Measurements from ENCODE around the gene ABCC10. TPM values are rescaled to one million over a fixed set of nuclear protein-coding genes. Genes with fewer than 3 reads are reported as not detected.

Gene ABCC10
- polyA plus RNA-seq, 1 experiment = 27.8 TPM

DNA sequence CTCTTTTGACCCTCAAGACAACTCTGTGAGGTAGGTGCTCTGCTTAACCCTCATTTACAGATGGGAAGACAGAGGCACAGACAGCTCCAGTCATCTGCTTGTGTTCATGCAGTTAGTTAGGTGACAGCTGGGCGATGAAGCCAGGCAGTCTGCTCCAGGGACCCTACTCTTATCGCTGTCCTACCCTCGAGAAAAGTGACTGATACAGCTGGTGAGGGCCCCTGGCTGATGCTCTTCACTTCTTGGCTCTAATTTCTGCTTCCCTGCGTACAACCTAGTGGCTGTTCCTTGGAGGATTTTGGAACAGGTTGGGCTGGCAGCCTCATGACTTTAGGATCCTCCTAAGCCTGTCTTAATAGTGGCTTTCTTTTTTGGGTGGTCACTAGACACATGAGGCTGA lies 40.9 kb downstream of the ABCC10 start:
- Histone ChIP-seq H3K4me3 (ENCODE audit: low read depth, low read length) (no peak overlapping the region), H3K36me3 (ENCODE audit: control insufficient read depth, insufficient read depth, low read length) (no peaks in the 10 kb centered on the region), H3K27me3 (ENCODE audit: control insufficient read depth, insufficient read depth, low read length) (no peaks in the 10 kb centered on the region)
- ChIA-PET POLR2A (no interaction called here), CTCF (interaction anchor here (0.5 to 1.6 kb wide), 2 partner anchors 28 to 637 kb away, joined by 3 to 7 read pairs; no protein-coding TSS in a partner anchor)
- no peak for DNase-seq (ENCODE audit: low read depth)
- TF ChIP-seq, protein P1, sequence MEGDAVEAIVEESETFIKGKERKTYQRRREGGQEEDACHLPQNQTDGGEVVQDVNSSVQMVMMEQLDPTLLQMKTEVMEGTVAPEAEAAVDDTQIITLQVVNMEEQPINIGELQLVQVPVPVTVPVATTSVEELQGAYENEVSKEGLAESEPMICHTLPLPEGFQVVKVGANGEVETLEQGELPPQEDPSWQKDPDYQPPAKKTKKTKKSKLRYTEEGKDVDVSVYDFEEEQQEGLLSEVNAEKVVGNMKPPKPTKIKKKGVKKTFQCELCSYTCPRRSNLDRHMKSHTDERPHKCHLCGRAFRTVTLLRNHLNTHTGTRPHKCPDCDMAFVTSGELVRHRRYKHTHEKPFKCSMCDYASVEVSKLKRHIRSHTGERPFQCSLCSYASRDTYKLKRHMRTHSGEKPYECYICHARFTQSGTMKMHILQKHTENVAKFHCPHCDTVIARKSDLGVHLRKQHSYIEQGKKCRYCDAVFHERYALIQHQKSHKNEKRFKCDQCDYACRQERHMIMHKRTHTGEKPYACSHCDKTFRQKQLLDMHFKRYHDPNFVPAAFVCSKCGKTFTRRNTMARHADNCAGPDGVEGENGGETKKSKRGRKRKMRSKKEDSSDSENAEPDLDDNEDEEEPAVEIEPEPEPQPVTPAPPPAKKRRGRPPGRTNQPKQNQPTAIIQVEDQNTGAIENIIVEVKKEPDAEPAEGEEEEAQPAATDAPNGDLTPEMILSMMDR (IDR thresholded peaks at IDR 0.05; ENCODE audit: insufficient read depth, low read depth, low read length) = no peak

DNA sequence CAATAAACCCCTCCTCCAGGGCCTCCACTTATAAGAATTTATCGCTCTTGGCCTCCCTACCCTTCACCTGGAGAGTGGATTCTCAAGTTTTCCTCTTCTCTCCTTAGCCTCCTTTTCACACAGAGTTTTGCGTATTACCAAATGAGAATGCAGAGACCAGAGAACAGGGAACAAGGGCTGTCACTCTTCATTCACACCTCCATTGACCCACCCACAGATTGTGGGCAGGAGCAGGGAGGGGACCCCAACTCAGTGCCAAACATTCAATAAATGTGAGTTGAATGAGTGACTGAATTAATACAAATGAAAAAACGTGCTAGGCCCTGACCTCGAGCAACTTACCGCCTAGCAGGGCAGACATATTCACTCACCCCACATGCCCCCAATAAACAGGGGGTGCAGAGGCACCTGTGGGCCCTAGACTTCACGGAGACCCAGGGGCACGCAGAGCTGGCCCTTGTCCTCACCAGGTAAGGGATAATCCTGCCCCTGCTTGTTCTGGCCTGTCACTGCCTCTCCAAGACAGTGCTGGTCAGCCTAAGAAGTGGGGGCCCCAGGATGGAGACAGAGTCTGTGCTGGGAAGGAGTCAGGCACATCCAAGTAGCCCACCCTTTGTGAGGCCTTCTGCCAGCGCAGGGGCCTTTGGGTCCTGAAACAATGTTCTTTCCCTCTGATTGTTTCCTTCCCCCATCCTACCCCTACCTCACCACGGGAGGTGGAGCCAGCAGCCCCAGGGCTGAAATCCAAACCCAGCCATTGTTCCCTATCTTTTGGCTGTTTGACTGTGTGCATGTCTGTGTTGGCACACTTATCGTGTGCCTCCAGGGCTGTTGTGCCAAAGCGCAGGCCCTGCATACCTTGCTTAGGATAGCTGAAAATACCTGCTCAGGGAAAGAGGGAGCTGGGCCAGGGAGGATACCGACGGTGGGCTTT lies 41.7 kb downstream of the ABCC10 start:
- no peak for DNase-seq (ENCODE audit: low read depth)
- Histone ChIP-seq H3K4me3 (ENCODE audit: low read depth, low read length) (no peak overlapping the region), H3K36me3 (ENCODE audit: control insufficient read depth, insufficient read depth, low read length) (no peaks in the 10 kb centered on the region), H3K27me3 (ENCODE audit: control insufficient read depth, insufficient read depth, low read length) (no peaks in the 10 kb centered on the region)
- TF ChIP-seq, protein P1 (IDR thresholded peaks at IDR 0.05; ENCODE audit: insufficient read depth, low read depth, low read length) = no peak
- ChIA-PET CTCF (interaction anchor here (0.7 to 1.0 kb wide), 2 partner anchors 14 to 28 kb away, joined by 3 read pairs; partner anchors contain the start of gene DLK2), POLR2A (no interaction called here)

DNA sequence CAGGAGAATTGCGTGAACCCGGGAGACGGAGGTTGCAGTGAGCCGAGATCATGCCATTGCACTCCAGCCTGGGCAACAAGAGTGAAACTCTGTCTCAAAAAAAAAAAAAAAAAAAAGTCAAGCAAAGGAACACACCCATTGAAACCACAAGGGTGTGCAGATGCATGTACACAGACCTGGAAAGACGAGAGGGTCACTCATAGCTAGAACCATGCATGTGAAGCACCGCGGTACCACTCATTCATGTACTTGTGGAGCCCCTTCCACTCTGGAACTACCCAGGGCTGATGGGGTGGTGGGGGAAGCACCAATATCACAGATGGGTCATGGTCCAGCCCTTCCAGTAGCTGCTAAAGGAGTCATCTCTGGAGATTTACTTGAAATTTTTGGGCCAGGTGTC lies 42.6 kb downstream of the ABCC10 start:
- POLR2A ChIA-PET = no interaction called here
- CTCF ChIA-PET = interaction anchor here (1.0 to 1.1 kb wide), 2 partner anchors 27 to 38 kb away, joined by 3 to 5 read pairs; no protein-coding TSS in a partner anchor
- TF ChIP-seq, protein P1 (IDR thresholded peaks at IDR 0.05; ENCODE audit: insufficient read depth, low read depth, low read length) = no peak

DNA sequence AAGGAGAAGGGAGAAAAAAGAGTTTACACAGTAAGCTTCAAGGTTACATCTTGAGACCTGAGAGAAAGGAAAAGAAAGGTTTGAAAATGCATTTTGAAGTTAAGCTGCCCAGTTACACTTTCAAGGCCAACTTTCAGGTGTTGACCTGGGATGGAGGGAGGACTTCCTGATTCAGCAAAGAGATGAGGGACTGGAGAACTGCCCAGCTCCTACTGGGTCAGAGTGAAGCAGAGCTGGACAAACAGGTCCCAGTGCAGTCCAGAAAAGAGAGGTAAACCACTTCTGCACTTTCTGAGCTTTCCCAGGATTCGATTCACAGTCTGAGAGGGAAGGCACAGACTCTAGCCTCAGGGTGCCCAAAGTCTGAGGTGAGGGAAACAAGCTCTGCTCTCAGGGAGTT lies 44.1 kb downstream of the ABCC10 start:
- no peak for DNase-seq (ENCODE audit: low read depth)
- ChIA-PET CTCF (interaction anchor here (1.0 kb wide), 1 partner anchor 11 kb away, joined by 4 read pairs; no protein-coding TSS in a partner anchor), POLR2A (no interaction called here)
- Histone ChIP-seq H3K36me3 (ENCODE audit: control insufficient read depth, insufficient read depth, low read length) (no peaks in the 10 kb centered on the region), H3K4me3 (ENCODE audit: low read depth, low read length) (no peak overlapping the region), H3K27me3 (ENCODE audit: control insufficient read depth, insufficient read depth, low read length) (no peaks in the 10 kb centered on the region)
- TF ChIP-seq, protein P1 (IDR thresholded peaks at IDR 0.05; ENCODE audit: insufficient read depth, low read depth, low read length) = no peak

More for the DNA sequence above, 42.6 kb downstream of the ABCC10 start:
- no peak for DNase-seq (ENCODE audit: low read depth)
- no peak overlapping the region for H3K4me3 ChIP-seq (ENCODE audit: low read depth, low read length)
- no peaks in the 10 kb centered on the region for H3K36me3 ChIP-seq (ENCODE audit: control insufficient read depth, insufficient read depth, low read length)
- no peaks in the 10 kb centered on the region for H3K27me3 ChIP-seq (ENCODE audit: control insufficient read depth, insufficient read depth, low read length)

DNA sequence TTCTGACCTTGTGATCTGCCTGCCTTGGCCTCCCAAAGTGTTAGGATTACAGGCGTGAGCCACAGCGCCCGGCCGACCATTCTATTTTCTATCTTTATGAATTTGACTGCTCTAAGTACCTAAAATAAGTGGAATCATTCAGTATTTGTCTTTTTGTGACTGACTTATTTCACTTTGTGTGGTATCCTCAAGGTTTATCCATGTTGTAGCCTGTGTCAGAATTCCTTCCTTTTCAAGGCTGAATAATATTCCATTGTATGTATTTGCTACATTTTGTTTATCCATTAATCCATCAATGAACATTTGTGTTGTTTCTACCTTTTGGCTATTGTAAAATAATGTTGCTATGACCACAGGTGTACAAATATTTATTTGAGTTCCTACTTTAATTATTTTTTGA lies 45.2 kb downstream of the ABCC10 start:
- ChIA-PET POLR2A (no interaction called here), CTCF (interaction anchor here (1.0 to 1.9 kb wide), 4 partner anchors 12 to 34 kb away, joined by 3 to 5 read pairs (median 4); no protein-coding TSS in a partner anchor)
- TF ChIP-seq, protein P1 (IDR thresholded peaks at IDR 0.05; ENCODE audit: insufficient read depth, low read depth, low read length) = no peak
- Histone ChIP-seq H3K27me3 (ENCODE audit: control insufficient read depth, insufficient read depth, low read length) (no peaks in the 10 kb centered on the region), H3K4me3 (ENCODE audit: low read depth, low read length) (no peak overlapping the region), H3K36me3 (ENCODE audit: control insufficient read depth, insufficient read depth, low read length) (no peaks in the 10 kb centered on the region)
- no peak for DNase-seq (ENCODE audit: low read depth)

Measured in BJ (cell line).